Rectal smooth muscle tissue (tissue), 1 donor: Measurements from ENCODE around the gene CSTF1.

Experiments used
- H3K27ac ChIP-seq: one replicate; pipeline ENCODE4 v1.7.0; 2013; ENCODE audit warnings: low read depth, low read length, inconsistent platforms
- H3K27me3 ChIP-seq: one replicate; pipeline ENCODE4 v1.7.0; 2013; ENCODE audit warnings: low read length; ENCODE audit not compliant: control insufficient read depth, insufficient read depth
- H3K36me3 ChIP-seq: one replicate; pipeline ENCODE4 v1.7.0; 2013; ENCODE audit warnings: low read length; ENCODE audit not compliant: control insufficient read depth, insufficient read depth
- H3K4me1 ChIP-seq: one replicate; pipeline ENCODE4 v1.7.0; 2013; ENCODE audit warnings: low read length; ENCODE audit not compliant: control insufficient read depth, insufficient read depth
- H3K4me3 ChIP-seq: one replicate; pipeline ENCODE4 v1.7.0; 2013; ENCODE audit warnings: low read length
- H3K9ac ChIP-seq: one replicate; pipeline ENCODE4 v1.7.0; 2013; ENCODE audit warnings: low read length

The CSTF1 gene

GRCh38 chr20:56426926-56427325 lies 34.5 kb downstream of the CSTF1 start:
- no peak overlapping the region for H3K27ac ChIP-seq
- H3K9ac ChIP-seq: no peak overlapping the region
- no peak overlapping the region for H3K4me3 ChIP-seq
- no peaks in the 10 kb centered on the region for H3K27me3 ChIP-seq
- H3K36me3 ChIP-seq: no peaks in the 10 kb centered on the region
- no peaks in the 10 kb centered on the region for H3K4me1 ChIP-seq

DNA sequence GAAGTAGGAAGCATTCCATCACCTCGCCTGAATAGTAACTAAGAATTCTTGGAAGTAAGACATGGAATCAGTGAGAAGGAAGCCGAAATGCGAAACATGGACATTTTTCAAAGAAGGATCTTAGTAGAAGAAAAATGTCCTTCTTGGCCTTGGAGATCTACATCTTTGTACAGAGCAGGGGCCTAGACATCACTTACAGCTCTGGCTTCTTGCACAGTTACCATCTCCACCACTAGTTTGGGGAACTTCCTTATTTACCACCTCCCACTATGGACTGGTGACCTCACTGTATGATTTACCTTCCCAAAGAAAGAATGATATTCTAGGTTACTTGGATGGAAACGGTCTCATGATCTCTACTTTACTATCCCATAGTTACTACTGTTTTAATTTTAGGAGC lies 35.4 kb downstream of the CSTF1 start:
- no peak overlapping the region for H3K9ac ChIP-seq
- H3K27me3 ChIP-seq: no peaks in the 10 kb centered on the region
- H3K36me3 ChIP-seq: no peaks in the 10 kb centered on the region
- no peak overlapping the region for H3K4me3 ChIP-seq
- H3K4me1 ChIP-seq: no peaks in the 10 kb centered on the region
- no peak overlapping the region for H3K27ac ChIP-seq

- no peak overlapping the region for H3K9ac ChIP-seq
- no peaks in the 10 kb centered on the region for H3K27me3 ChIP-seq
- no peak overlapping the region for H3K4me3 ChIP-seq
- no peak overlapping the region for H3K27ac ChIP-seq
- H3K36me3 ChIP-seq: no peaks in the 10 kb centered on the region
- no peaks in the 10 kb centered on the region for H3K4me1 ChIP-seq
Observed at GRCh38 chr20:56428410-56428809, 36.0 kb downstream of the CSTF1 start.

DNA sequence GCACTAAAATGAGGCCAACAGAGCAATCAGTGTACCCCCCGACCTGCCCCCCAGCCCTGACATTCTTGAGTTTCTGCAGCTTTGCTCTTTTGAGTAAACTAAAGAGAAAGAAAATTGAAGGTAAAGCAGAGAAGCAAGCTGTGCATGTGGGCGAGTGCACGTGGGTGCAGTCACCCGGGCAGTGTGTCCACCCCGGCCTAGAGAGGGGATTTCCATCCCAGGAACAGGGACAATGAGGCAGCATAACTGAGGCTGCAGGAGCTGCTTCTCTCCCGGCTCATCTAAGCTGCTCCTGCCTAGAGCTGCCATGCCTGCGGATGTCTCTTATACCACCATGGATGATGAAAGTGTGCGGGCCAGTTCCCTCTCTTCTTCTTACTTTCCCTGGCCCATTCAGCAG lies 36.4 kb downstream of the CSTF1 start:
- Histone ChIP-seq H3K27me3 (no peaks in the 10 kb centered on the region), H3K36me3 (no peaks in the 10 kb centered on the region), H3K27ac (no peak overlapping the region), H3K4me1 (no peaks in the 10 kb centered on the region), H3K4me3 (no peak overlapping the region), H3K9ac (no peak overlapping the region)

- Histone ChIP-seq H3K9ac (no peak overlapping the region), H3K36me3 (no peaks in the 10 kb centered on the region), H3K4me1 (no peaks in the 10 kb centered on the region), H3K27ac (no peak overlapping the region), H3K27me3 (no peaks in the 10 kb centered on the region), H3K4me3 (no peak overlapping the region)
Observed at GRCh38 chr20:56429502-56429901, 37.1 kb downstream of the CSTF1 start.

DNA sequence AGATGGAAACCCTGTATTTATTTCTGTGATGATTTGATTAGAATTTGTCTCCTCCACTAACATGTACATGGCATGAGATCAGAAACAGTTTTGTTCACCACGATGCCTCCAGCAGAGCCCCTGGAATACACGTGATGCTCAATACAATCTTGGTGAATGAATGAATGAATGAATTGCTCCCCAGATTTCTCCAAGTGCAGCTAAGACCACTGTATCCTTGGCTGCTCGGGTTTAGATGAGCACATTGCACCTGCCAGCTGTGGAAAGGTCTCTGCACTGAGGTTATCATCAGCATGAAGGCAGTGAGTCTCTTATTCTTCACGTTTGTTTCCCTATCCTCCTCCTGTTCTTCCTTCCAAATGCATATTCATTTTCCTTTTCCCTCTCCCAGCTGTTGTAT lies 37.5 kb downstream of the CSTF1 start:
- Histone ChIP-seq H3K36me3 (no peaks in the 10 kb centered on the region), H3K9ac (no peak overlapping the region), H3K27me3 (no peaks in the 10 kb centered on the region), H3K27ac (no peak overlapping the region), H3K4me1 (no peaks in the 10 kb centered on the region), H3K4me3 (no peak overlapping the region)

GRCh38 chr20:56430461-56430860 lies 38.0 kb downstream of the CSTF1 start:
- no peak overlapping the region for H3K4me3 ChIP-seq
- H3K36me3 ChIP-seq: no peaks in the 10 kb centered on the region
- H3K4me1 ChIP-seq: no peaks in the 10 kb centered on the region
- H3K27me3 ChIP-seq: no peaks in the 10 kb centered on the region
- no peak overlapping the region for H3K9ac ChIP-seq
- H3K27ac ChIP-seq: no peak overlapping the region

- Histone ChIP-seq H3K9ac (no peak overlapping the region), H3K36me3 (no peaks in the 10 kb centered on the region), H3K4me1 (no peaks in the 10 kb centered on the region), H3K27ac (no peak overlapping the region), H3K4me3 (no peak overlapping the region), H3K27me3 (no peaks in the 10 kb centered on the region)
Observed at GRCh38 chr20:56430957-56431356, 38.5 kb downstream of the CSTF1 start.

- Histone ChIP-seq H3K4me1 (no peaks in the 10 kb centered on the region), H3K27me3 (no peaks in the 10 kb centered on the region), H3K4me3 (no peak overlapping the region), H3K9ac (no peak overlapping the region), H3K27ac (no peak overlapping the region), H3K36me3 (no peaks in the 10 kb centered on the region)
Observed at GRCh38 chr20:56431471-56431870, 39.0 kb downstream of the CSTF1 start.

GRCh38 chr20:56433221-56433879 lies 40.9 kb downstream of the CSTF1 start:
- Histone ChIP-seq H3K4me3 (no peak overlapping the region), H3K9ac (no peak overlapping the region), H3K27me3 (no peaks in the 10 kb centered on the region), H3K27ac (no peak overlapping the region), H3K4me1 (no peaks in the 10 kb centered on the region), H3K36me3 (no peaks in the 10 kb centered on the region)

- H3K4me3 ChIP-seq: no peak overlapping the region
- no peak overlapping the region for H3K9ac ChIP-seq
Observed at GRCh38 chr20:56433880-56434255, 41.4 kb downstream of the CSTF1 start.

GRCh38 chr20:56437196-56437960 lies 44.9 kb downstream of the CSTF1 start:
- H3K27me3 ChIP-seq: no peaks in the 10 kb centered on the region
- H3K4me3 ChIP-seq: no peak overlapping the region
- H3K27ac ChIP-seq: no peak overlapping the region
- no peaks in the 10 kb centered on the region for H3K36me3 ChIP-seq
- H3K4me1 ChIP-seq: no peaks in the 10 kb centered on the region
- H3K9ac ChIP-seq: no peak overlapping the region

More at GRCh38 chr20:56433880-56434255, 41.4 kb downstream of the CSTF1 start:
- Histone ChIP-seq H3K36me3 (no peaks in the 10 kb centered on the region), H3K27me3 (no peaks in the 10 kb centered on the region), H3K4me1 (no peaks in the 10 kb centered on the region), H3K27ac (no peak overlapping the region)

DNA sequence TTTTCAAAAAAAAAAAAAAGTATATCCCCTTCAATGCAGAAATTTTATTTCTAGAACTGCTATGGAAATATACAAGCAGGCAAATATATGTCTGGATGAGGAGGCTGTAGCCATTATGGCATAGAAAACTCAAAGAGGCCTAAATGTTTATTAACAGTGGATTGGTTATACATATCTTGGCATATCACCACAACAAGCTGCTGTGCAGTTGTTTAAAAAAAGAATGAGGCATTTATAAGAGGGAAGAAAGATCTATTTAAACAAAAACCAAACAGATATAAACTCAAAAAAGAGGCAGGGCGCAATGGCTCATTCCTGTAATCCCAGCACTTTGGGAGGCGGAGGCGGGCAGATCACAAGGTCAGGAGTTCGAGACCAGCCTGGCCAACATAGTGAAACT lies 45.8 kb downstream of the CSTF1 start:
- Histone ChIP-seq H3K9ac (no peak overlapping the region), H3K4me3 (no peak overlapping the region), H3K36me3 (no peaks in the 10 kb centered on the region), H3K27ac (no peak overlapping the region), H3K4me1 (no peaks in the 10 kb centered on the region), H3K27me3 (no peaks in the 10 kb centered on the region)
